HFFc6 (cell line): ENCODE data around the gene LGALS9. TPM values are rescaled to one million over a fixed set of nuclear protein-coding genes. Genes with fewer than 3 reads are reported as not detected.
A peak's percentile ranks its signal among the peaks of the same experiment; 100 is the strongest.
"Not testable (repeated sequence)": the region's sequence is repeated elsewhere in the genome, so short reads cannot be mapped to it uniquely, and the experiment has no call there.

Source experiments
- DNase-seq: peaks from one replicate; pipeline ENCODE4 v3.0.0-alpha.2; 2018
- H3K27ac Mint-ChIP-seq: 2 replicates; pipeline ENCODE4 v1.8.0; 2020; ENCODE audit warnings: mild to moderate bottlenecking, mixed read lengths
- H3K27me3 Mint-ChIP-seq: 2 replicates; pipeline ENCODE4 v1.8.0; 2021; ENCODE audit warnings: mild to moderate bottlenecking, moderate library complexity, mixed read lengths; ENCODE audit not compliant: insufficient read depth
- H3K36me3 Mint-ChIP-seq: 2 replicates; pipeline ENCODE4 v1.8.0; 2021; ENCODE audit warnings: low read depth, mixed read lengths
- H3K4me1 Mint-ChIP-seq: 2 replicates; pipeline ENCODE4 v1.8.0; 2020; ENCODE audit warnings: low read depth, mixed read lengths
- H3K4me3 Mint-ChIP-seq: 2 replicates; pipeline ENCODE4 v1.8.0; 2020; ENCODE audit warnings: mild to moderate bottlenecking, moderate library complexity, mixed read lengths
- H3K9me3 Mint-ChIP-seq: 2 replicates; pipeline ENCODE4 v1.8.0; 2020; ENCODE audit warnings: mild to moderate bottlenecking, mixed read lengths
- CTCF ChIP-seq: fragments of 200-600 bp; sonication (generic); IDR thresholded peaks from 2 replicates; pipeline ENCODE4 v1.5.0; 2021; ENCODE audit warnings: antibody characterized with exemption, mild to moderate bottlenecking
- total RNA-seq, 6 experiments: library from RNA; stranded (reverse); fragmentation: NEBNext Ultra II Directional; extraction: Animal tissue kit (Norgen Biotek cat#: 25700); gene quantifications; 2 replicates in 1 of 6; 3 replicates in 5 of 6; pipeline ENCODE4 v1.2.3, GENCODE V29; 2021

The LGALS9 gene
- total RNA-seq, 6 experiments from 2014 or later: 0.17 TPM; not detected in 4

DNA sequence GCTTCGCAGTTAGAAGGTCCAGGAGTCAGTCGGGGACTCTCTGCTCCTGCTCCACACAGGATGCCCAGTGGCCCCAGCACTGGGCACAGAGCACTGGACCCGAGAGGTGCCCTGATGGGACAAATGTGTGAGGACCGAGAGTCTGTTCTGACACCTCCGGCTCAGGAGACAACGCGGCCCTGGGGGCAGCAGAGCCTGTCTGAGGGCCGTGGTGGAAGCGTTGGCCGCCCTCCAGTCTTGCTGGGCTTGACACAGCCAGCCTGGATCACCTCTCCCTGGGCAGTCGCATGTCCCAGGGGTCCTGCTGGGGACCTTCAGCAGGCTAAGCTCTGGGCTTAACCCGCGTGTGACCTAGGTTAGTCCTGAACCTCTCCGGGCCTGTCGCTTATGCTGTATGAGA is 23.1 kb downstream of the LGALS9 start:
- DNase-seq: no peak
- Mint-ChIP-seq H3K36me3 (no peaks in the 10 kb centered on the region), H3K4me1 (no peaks in the 10 kb centered on the region; the same call in 1 of the 2 replicates), H3K27ac (no peak overlapping the region), H3K27me3 (peaks cover 15% of the 10 kb centered on the region), H3K4me3 (no peak overlapping the region), H3K9me3 (no peaks in the 10 kb centered on the region)
- TF ChIP-seq CTCF: no peak

GRCh38 chr17:27654654-27655524 is 23.9 kb downstream of the LGALS9 start:
- Mint-ChIP-seq H3K27ac (no peak overlapping the region), H3K4me3 (no peak overlapping the region), H3K4me1 (no peaks in the 10 kb centered on the region; the same call in 1 of the 2 replicates), H3K27me3 (peaks cover 12% of the 10 kb centered on the region), H3K9me3 (no peaks in the 10 kb centered on the region), H3K36me3 (no peaks in the 10 kb centered on the region)
- peak; percentile 99 for TF ChIP-seq CTCF
- DNase-seq: peak; percentile 58

DNA sequence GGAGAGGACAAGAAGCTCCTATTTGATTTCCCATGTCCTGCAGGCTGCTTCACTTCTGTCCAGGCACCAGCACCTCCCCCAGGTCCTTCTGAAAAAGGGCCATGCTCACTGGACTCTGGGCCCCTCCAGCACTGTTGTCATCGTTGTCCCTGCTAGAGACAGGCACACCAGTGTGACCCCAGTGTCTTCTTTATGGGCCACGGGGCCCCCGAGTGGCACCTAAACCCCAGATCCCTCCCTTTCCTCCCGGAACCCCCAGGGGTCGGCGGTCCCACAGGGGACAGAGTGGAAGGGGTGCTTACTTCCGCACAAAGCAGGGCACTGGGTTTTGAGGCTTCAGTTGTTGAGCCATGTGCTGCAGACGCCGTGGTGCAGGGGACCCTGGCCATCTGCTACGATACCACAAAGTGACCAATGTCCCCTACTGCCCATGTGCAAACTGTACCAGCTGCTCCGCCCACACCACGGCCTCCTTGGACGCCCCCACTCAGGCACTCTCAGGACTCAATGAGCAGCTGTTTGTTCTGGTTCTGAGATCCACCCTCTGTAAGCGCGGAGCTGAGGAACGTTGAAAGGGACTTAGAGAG is 24.6 kb downstream of the LGALS9 start:
- H3K9me3 Mint-ChIP-seq, DNase-seq, H3K4me1 Mint-ChIP-seq, H3K4me3 Mint-ChIP-seq, H3K36me3 Mint-ChIP-seq, H3K27ac Mint-ChIP-seq: not testable (repeated sequence)
- H3K27me3 Mint-ChIP-seq: peaks cover 12% of the 10 kb centered on the region

DNA sequence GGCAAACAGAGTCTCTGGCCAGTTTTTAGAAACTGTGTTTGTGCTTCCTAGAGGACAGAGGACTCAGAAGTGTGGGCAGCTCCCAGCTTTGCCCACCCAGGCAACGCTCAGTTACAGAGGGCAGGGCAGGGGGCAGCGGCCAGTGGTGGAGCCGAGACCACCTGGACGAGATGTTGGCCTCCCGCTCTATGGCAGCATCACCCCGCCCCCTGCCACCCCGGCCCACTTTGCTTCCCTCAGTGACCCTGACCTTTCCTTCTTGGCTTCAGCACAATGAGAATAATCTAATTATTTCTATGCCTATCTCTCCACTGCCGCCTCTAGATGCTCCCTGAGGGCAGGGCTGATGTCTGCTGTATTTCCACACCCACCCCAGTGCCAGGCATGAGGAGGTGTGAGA is 25.6 kb downstream of the LGALS9 start:
- not testable (repeated sequence) for DNase-seq, H3K27ac Mint-ChIP-seq, H3K36me3 Mint-ChIP-seq, H3K4me1 Mint-ChIP-seq, H3K4me3 Mint-ChIP-seq, H3K9me3 Mint-ChIP-seq
- peaks cover 12% of the 10 kb centered on the region for H3K27me3 Mint-ChIP-seq

DNA sequence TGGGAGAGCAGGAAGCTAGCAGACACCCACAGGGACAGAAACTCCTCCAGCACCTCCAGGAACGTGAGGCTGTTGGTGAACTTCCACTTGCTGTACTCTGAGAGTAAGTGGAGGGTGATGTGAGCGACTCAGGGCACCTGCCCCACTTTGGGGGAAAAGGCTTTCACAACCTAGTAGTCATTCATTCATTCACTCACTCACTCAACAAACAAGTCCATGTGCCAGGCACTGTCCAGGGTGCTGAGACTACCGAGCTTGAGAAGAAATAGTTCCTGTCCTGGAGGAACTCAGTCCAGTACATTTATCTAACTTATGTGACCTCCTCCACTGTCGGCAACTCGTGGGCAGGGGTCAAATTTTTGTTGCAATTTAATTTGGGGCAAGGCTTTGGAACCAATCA is 26.6 kb downstream of the LGALS9 start:
- Mint-ChIP-seq H3K36me3 (no peaks in the 10 kb centered on the region), H3K27ac (no peak overlapping the region), H3K4me3 (no peak overlapping the region), H3K4me1 (no peaks in the 10 kb centered on the region), H3K9me3 (no peaks in the 10 kb centered on the region), H3K27me3 (peaks cover 20% of the 10 kb centered on the region)
- no peak for TF ChIP-seq CTCF
- no peak for DNase-seq

DNA sequence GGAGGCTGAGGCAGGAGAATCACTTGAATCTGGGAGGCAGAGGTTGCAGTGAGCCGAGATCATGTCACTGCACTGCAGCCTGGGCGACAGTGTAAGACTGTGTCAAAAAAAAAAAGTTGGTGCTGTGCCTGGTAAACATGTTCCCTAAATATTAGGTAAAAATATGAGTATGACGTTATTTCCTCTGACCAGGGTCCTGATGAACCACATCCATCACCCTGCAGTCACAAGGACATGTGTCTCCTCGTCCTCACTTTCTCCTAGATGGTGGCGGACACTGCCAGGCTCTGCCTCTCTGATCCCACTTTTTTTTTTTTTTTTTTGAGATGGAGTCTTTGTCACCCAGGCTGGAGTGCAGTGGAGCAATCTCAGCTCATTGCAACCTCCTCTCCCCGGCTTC is 28.7 kb downstream of the LGALS9 start:
- peaks cover 23% of the 10 kb centered on the region for H3K27me3 Mint-ChIP-seq
- H3K4me1 Mint-ChIP-seq: no peaks in the 10 kb centered on the region
- H3K4me3 Mint-ChIP-seq: no peak overlapping the region
- no peaks in the 10 kb centered on the region for H3K36me3 Mint-ChIP-seq
- DNase-seq: no peak
- no peak overlapping the region for H3K27ac Mint-ChIP-seq
- no peaks in the 10 kb centered on the region for H3K9me3 Mint-ChIP-seq
- no peak for TF ChIP-seq CTCF
